GM19023 (cell line): Measurements from ENCODE around the gene POU5F2.

ENCODE experiments used
- ATAC-seq: cut with Tn5 transposase; IDR thresholded peaks from one replicate; pipeline ENCODE4 v1.9.1; 2021; ENCODE audit warnings: mild to moderate bottlenecking, moderate library complexity; ENCODE audit not compliant: unreplicated experiment

The POU5F2 gene, protein sequence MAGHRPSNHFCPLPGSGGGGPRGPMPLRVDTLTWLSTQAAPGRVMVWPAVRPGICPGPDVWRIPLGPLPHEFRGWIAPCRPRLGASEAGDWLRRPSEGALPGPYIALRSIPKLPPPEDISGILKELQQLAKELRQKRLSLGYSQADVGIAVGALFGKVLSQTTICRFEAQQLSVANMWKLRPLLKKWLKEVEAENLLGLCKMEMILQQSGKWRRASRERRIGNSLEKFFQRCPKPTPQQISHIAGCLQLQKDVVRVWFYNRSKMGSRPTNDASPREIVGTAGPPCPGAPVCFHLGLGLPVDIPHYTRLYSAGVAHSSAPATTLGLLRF

GRCh38 chr5:93741136-93741811 lies at the start of gene POU5F2:
POU5F2 (minus strand) TSS chr5:93741600; CDS start chr5:93741563, 37 bp downstream.
- ATAC-seq, result no peak

- no peak for ATAC-seq
These were observed 49.0 kb upstream of the POU5F2 start for GRCh38 chr5:93790401-93790800.

- no peak for ATAC-seq
These were observed 48.0 kb upstream of the POU5F2 start for GRCh38 chr5:93789173-93790067.

DNA sequence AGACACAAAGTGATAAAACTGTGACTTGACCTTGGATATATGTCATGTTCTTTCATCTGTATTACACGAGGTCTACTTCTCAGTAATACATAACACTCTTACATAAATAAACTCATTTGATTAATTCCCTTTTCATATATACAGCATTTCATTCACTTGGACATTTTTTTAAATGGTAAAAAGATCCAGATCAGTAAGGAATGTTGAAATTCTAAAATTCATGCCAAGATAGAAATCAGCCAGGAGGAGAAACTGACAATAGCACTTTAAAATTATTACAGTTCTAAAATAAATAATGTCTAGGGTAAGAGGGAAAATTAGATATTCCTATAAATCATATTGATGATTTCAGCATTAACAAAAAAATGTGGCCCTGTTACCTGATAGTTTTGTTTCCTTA lies 46.2 kb upstream of the POU5F2 start:
- ATAC-seq, result no peak

DNA sequence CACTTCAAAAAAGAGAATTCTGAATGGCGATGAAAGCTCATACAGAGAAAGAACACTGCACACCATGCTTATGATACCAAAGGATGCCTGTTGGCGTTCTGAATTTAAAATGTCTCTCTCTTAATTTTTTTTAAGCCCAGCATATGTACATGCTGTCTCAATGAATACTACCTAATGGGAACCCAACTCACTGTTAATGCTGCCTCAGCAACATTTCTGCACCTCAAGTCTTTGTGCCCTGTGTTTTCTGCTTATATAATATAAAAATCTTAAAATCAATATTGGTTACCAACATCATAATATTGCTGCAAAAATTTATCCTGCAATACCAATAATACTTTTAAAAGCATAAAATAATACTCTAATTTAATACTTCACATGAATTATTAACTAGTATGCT lies 44.1 kb upstream of the POU5F2 start:
- no peak for ATAC-seq

GRCh38 chr5:93782978-93783377 lies 41.6 kb upstream of the POU5F2 start:
- ATAC-seq, result no peak

DNA sequence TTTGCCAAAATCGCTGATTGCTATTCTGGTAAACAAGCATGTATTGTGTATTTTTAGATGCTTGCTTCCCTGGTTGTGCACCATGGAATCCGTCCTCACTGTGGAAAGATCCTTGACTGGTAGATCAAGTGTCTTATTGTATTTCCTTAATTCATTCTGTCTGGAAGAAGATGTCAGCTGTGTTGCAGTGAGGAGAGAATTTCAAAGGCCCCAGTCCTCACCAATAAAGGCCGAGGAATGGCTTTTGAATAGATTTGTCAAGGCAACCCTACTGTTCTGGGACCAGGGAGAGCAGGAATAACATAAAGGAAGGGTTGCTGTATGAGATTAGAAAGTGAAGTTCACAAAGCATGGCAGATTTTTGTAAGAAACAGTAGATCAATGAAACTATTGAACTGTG lies 36.2 kb upstream of the POU5F2 start:
- no peak for ATAC-seq

DNA sequence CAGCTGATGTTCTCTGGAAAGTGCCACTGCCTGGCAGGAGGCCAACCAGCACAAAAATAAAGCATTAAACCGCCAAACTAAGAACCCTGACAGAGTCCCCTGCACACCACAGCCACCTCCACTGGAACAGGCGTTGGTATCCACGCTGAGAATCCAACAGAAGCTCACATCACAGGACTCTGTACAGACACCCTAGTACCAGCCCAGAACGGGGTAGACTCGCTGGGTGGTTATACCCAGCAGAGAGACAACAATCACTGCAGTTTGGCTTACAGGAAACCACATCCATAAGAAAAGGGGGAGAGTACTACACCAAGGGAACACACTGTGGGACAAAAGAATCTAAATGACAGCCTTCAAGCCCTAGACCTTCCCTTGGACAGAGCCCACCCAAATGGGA lies 15.0 kb upstream of the POU5F2 start:
- ATAC-seq, result no peak

- ATAC-seq, result no peak
These were observed 14.3 kb upstream of the POU5F2 start for GRCh38 chr5:93755716-93756115.

DNA sequence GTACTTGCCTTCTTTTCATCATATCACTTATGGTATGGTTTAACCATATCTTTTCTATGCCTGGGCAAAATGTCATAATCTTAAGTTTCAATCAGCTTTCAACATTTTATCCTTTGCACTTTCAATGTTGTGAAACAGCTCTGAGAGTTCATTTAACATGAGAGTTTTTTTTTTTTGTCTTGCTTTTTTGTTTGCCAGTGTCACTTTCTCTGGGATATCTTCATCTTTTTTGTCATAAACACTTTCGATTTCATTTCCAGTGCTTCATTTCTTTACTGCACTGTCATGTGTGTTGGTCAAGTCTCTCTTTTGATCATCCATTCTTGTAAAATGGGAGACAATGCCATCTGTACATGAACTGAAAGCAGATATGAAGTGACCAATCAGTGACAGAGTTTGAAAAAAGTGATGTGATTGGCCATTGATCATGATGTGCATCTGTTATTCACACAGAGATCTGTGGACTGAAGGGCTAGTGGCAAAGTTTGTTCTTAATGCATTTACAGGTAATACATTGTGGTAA lies 7.5 kb upstream of the POU5F2 start:
- no peak for ATAC-seq

DNA sequence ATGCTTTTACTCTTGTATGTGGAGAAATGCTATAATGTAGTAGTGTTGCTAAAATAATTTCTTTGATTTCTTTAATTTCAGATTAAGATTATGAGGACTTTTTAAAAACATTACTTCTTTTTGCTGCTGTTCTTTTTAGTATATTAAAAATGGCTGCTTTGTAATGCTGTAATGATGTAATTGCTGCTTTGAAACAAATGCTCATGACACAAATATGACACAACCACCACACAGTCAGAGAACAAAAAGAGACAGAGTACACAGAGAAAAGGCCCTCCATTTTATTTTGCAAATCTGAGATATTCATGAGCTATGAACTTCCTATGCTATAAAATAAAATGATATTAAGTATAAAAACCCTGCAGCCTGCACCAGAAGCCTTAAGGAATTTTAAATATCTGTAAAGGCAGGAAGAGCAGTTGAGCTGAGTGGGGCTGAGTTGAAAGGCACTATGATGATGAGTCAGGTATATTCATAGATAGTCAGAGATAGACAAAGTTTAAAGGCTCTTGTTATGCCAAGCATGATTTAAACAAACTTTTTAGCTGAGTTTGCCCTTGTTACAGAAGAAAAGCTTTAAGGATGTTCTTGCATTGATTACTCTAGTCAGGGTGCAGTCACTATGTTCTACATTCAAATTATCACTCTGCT lies 5.1 kb upstream of the POU5F2 start:
- no peak for ATAC-seq

DNA sequence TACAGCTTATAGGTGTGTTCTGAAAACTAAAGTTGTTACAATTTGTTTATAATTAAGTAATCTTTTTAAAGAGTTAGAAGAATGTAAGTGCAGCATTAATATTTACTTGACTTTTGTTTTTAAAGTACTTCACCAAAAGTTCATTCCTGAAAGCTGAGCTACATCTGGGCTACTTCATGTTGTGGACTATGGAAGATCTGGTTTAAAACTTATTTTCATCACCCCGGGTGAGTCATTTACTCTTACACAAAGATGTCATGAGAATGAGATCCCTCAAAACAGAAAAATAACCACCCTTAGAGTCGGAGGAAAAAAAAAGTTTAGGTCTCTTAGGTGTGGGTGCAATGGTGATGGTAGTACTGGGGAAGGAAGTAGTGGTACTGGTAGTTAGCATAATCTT lies 5.1 kb downstream of the POU5F2 start:
- ATAC-seq, result no peak

DNA sequence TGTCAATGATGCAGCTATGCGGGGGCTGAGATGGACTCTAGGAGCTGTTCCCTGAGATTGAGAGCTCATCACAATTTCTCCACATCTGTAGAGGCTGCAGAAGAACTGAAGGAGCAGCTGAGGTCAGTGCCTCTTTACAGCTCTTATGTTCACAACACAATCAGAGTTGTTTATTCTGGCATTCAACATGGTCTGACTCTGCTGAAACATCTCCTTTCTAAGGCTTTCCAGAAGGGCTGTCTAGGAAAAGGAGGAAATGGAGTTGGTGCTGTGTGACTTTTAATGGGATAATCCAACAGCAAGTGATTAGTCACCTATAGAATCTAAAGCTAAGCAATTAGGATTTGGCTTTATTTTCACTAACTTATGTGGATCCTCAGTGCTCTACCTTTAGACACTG lies 6.0 kb downstream of the POU5F2 start:
- no peak for ATAC-seq

- no peak for ATAC-seq
These were observed 9.4 kb downstream of the POU5F2 start for GRCh38 chr5:93731987-93732386.

DNA sequence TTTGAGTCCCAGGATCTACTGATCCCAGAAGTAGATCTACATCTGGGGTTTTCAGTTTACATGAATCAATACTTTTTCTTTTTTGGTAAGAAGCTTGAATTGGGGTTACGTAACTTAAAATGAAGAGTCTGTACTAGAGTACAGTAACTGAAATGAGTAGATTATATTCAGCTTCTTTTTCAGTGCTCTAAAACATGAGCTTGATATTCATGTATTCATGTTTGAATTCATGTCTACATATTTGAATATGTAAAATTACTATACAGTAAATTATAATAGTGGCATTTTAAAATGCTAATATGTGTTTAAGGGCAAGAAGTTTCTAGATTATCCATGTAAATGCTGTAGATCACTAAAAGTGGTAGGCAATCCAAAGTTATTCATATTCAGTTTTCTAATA lies 14.8 kb downstream of the POU5F2 start:
- no peak for ATAC-seq

DNA sequence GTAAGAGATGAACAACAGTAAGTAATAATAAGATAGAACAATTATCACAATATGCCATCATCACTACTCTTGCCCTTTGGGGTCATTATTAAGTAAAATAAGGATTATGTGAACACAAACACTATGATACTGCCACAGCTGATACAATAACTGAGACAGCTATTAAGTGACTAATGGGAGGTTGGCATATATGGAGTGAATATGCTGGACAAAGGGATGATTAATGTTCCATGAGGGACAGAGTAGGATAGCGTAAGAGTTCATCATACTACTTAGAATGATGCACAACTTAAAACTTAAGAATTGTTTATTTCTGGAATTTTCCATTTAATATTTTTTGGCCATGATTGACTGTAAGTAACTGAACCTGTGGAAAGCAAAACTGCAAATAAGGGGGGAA lies 16.6 kb downstream of the POU5F2 start:
- no peak for ATAC-seq

- ATAC-seq, result no peak
These were observed 17.7 kb downstream of the POU5F2 start for GRCh38 chr5:93723681-93724080.

GRCh38 chr5:93723005-93723404 lies 18.4 kb downstream of the POU5F2 start:
- ATAC-seq, result no peak

DNA sequence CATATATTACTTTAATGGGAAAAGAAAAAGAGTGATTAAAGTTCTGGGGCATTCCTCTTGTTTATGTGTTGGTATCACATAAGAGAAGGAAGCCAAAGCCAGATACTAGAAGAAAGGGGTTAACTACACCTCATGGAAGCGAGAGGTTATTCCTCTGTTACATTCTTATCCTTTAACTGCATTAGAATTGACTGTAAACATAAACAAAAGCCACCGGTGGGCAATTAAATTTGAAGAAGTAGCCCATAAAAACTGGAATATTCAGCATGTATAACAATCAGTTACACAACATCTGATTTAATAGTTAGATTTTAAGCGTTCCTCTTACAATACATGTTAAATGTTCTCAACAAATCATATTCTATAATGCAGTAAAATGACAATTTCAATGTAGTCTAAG lies 18.8 kb downstream of the POU5F2 start:
- ATAC-seq, result no peak

DNA sequence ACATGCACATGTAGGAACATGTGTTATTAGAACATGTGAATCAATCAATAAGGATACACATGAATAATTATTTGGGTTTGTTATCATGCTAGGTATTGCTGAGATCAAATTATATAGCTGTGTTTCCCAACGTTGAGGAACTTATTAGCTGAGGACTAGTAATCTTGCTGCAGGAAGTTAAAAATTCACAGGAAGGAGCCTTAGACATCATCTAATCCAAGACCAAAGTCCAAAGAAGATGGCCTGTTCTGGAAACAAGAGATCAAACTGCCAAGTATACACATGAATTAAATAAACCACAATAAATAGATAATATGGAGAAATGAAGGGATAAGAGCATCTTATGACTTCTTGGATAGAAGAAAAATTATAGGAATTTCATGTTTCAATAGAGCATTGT lies 19.9 kb downstream of the POU5F2 start:
- no peak for ATAC-seq

- no peak for ATAC-seq
These were observed 20.3 kb downstream of the POU5F2 start for GRCh38 chr5:93721071-93721470.
